Parathyroid adenoma (tissue), 2 donors: Measurements from ENCODE around the gene RPS19BP1.

ENCODE experiments used
- H2AFZ ChIP-seq: fragments of 300-600 bp; sonication (generic); one replicate; pipeline ENCODE4 v1.7.0; 2017; ENCODE audit warnings: antibody characterized with exemption, mild to moderate bottlenecking
- H3K27ac ChIP-seq: fragments of 300-600 bp; sonication (generic); one replicate; pipeline ENCODE4 v1.7.0; 2017
- H3K27me3 ChIP-seq: fragments of 300-600 bp; sonication (generic); one replicate; pipeline ENCODE4 v1.7.0; 2017; ENCODE audit warnings: low read length; ENCODE audit not compliant: control insufficient read depth, insufficient read depth
- H3K36me3 ChIP-seq: fragments of 300-600 bp; sonication (generic); one replicate; pipeline ENCODE4 v1.7.0; 2017; ENCODE audit warnings: low read length; ENCODE audit not compliant: control insufficient read depth, insufficient read depth
- H3K4me1 ChIP-seq: fragments of 300-600 bp; sonication (generic); one replicate; pipeline ENCODE4 v1.7.0; 2017; ENCODE audit warnings: control low read depth
- H3K4me2 ChIP-seq: fragments of 300-600 bp; sonication (generic); one replicate; pipeline ENCODE4 v1.7.0; 2017; ENCODE audit warnings: low read length
- H3K4me3 ChIP-seq: fragments of 300-600 bp; sonication (generic); one replicate; pipeline ENCODE4 v1.7.0; 2017; ENCODE audit warnings: low read depth, low read length
- H3K79me2 ChIP-seq: fragments of 300-600 bp; sonication (generic); one replicate; pipeline ENCODE4 v1.7.0; 2017; ENCODE audit warnings: control low read depth
- H3K9ac ChIP-seq: fragments of 300-600 bp; sonication (generic); one replicate; pipeline ENCODE4 v1.7.0; 2017; ENCODE audit warnings: mild to moderate bottlenecking
- H3K9me3 ChIP-seq: fragments of 300-600 bp; sonication (generic); one replicate; pipeline ENCODE4 v1.7.0; 2017; ENCODE audit warnings: low read length; ENCODE audit not compliant: control insufficient read depth
- CTCF ChIP-seq: fragments of 300-600 bp; sonication (generic); IDR thresholded peaks from one replicate; pipeline ENCODE4 v1.7.0; 2017; ENCODE audit warnings: antibody characterized with exemption, mild to moderate bottlenecking
- donor health status: primary hyperparathyroidism.

Gene RPS19BP1

DNA sequence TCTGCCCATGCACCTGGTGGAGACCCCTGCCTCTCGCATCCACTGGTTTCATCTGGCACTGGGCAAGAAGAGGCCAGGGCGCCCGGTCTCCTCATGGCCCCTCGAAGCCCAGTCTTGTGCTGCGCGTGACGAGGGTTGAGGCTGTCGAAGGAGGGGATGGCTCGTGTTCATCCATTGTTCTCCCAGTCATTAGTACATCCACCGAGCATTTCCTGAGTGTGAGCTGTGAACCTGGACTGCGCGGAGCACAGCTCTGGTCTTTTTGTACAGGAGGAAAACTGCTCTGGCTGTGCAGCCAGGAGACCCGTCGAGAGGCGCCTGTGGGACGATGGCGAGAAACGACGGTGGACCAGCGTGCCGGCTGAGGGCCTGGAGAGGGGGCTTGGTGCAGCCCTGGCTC lies 44.8 kb upstream of the RPS19BP1 start:
- H3K27ac ChIP-seq = no peak overlapping the region
- no peaks in the 10 kb centered on the region for H3K79me2 ChIP-seq
- no peak overlapping the region for H2AFZ ChIP-seq
- H3K4me1 ChIP-seq = no peaks in the 10 kb centered on the region
- no peaks in the 10 kb centered on the region for H3K9me3 ChIP-seq
- H3K9ac ChIP-seq = no peak overlapping the region
- H3K27me3 ChIP-seq = no peaks in the 10 kb centered on the region
- no peaks in the 10 kb centered on the region for H3K36me3 ChIP-seq
- H3K4me3 ChIP-seq = no peak overlapping the region
- TF ChIP-seq CTCF = no peak
- H3K4me2 ChIP-seq = no peak overlapping the region

- Histone ChIP-seq H3K27ac (no peak overlapping the region), H3K9me3 (no peaks in the 10 kb centered on the region), H3K27me3 (no peaks in the 10 kb centered on the region), H3K4me3 (no peak overlapping the region), H3K9ac (no peak overlapping the region), H3K4me2 (no peak overlapping the region), H3K79me2 (no peaks in the 10 kb centered on the region), H3K36me3 (no peaks in the 10 kb centered on the region), H3K4me1 (no peaks in the 10 kb centered on the region), H2AFZ (no peak overlapping the region)
- TF ChIP-seq CTCF = no peak
Measured at GRCh38 chr22:39576027-39576426, 43.5 kb upstream of the RPS19BP1 start.

GRCh38 chr22:39575552-39575825 lies 42.9 kb upstream of the RPS19BP1 start:
- Histone ChIP-seq H3K9me3 (no peaks in the 10 kb centered on the region), H3K4me2 (no peak overlapping the region), H3K79me2 (no peaks in the 10 kb centered on the region), H3K36me3 (no peaks in the 10 kb centered on the region), H3K27ac (no peak overlapping the region), H3K9ac (no peak overlapping the region), H3K4me1 (no peaks in the 10 kb centered on the region), H3K27me3 (no peaks in the 10 kb centered on the region), H2AFZ (no peak overlapping the region), H3K4me3 (no peak overlapping the region)
- TF ChIP-seq CTCF = no peak

- H3K27me3 ChIP-seq = no peaks in the 10 kb centered on the region
- H3K27ac ChIP-seq = no peak overlapping the region
- H3K9me3 ChIP-seq = no peaks in the 10 kb centered on the region
- H3K4me1 ChIP-seq = no peaks in the 10 kb centered on the region
- H3K4me3 ChIP-seq = no peak overlapping the region
- H3K36me3 ChIP-seq = no peaks in the 10 kb centered on the region
- H2AFZ ChIP-seq = no peak overlapping the region
- H3K9ac ChIP-seq = no peak overlapping the region
- no peak overlapping the region for H3K4me2 ChIP-seq
- no peaks in the 10 kb centered on the region for H3K79me2 ChIP-seq
- TF ChIP-seq CTCF = no peak
Measured at GRCh38 chr22:39574779-39575551, 42.4 kb upstream of the RPS19BP1 start.

DNA sequence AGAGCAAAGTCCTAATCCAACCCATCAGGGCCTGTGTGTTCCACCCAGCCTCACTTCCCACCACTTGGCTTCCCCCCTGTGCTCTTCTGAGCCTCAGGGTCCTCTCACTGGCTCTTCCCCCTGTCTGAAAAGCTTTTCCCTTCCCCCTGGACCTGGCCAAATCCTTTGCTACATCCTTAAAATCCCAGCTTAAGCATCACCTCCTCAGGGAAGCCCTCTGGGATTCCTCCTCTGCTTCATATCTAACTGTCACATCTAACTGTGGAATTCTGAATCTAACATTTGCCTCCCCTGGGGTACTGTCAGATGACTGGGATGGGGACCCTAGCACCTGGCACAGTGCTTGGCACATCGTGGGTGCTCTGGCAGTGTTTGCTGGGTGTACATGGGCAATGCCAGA lies 39.0 kb upstream of the RPS19BP1 start:
- Histone ChIP-seq H3K9ac (no peak overlapping the region), H2AFZ (no peak overlapping the region), H3K27me3 (no peaks in the 10 kb centered on the region), H3K9me3 (no peaks in the 10 kb centered on the region), H3K36me3 (no peaks in the 10 kb centered on the region), H3K27ac (no peak overlapping the region), H3K4me3 (no peak overlapping the region), H3K4me2 (no peak overlapping the region), H3K79me2 (no peaks in the 10 kb centered on the region), H3K4me1 (no peaks in the 10 kb centered on the region)
- TF ChIP-seq CTCF = no peak
